ENCODE data around the gene ARID1B. TPM values are rescaled to one million over a fixed set of nuclear protein-coding genes. Genes with fewer than 3 reads are reported as not detected.

Gene ARID1B
- total and polyA plus RNA-seq, 7 donors: 8.4 to 115 (median 69.6) TPM

DNA sequence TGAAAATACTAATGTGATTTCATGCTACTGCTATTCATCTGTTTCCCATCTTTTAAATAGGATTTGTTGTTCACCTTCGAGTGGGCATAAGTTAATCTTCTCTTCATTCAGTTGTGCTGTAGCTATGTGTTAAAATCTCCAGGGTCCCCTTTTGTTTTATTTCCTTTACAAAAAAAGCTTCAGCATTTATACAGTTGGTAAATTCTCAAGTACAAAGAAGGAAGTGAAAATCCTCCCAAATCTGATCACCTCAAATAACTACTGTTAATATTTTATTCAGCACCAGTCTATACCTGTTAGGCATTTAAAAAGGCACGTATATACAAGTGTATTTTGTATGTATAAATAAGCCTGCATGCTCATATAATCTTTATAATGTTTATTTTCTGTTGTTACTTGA lies 294.9 kb downstream of the ARID1B start:
- no peak overlapping the region for H3K4me3 ChIP-seq
- DNase-seq: no peak
- TF ChIP-seq POLR2A (IDR thresholded peaks at IDR 0.05): no peak
- TF ChIP-seq POLR2AphosphoS5 (IDR thresholded peaks at IDR 0.05): no peak
- no peak for TF ChIP-seq EP300 (IDR thresholded peaks at IDR 0.05)
- TF ChIP-seq CTCF (IDR thresholded peaks at IDR 0.05): no peak
- intact Hi-C loops (cut with DNase I): no loop called here
- WGBS, 2 donors: 75 to 86% methylated on average over 2 of the region's 2 CpGs
- H3K9me3 ChIP-seq: no peaks in the 10 kb centered on the region
- no peaks in the 10 kb centered on the region for H3K36me3 ChIP-seq
- no peaks in the 10 kb centered on the region for H3K27me3 ChIP-seq
- no peak overlapping the region for H3K27ac ChIP-seq
- peaks cover 0 to 63% (median 47%) of the 10 kb centered on the region in 4 donors for H3K4me1 ChIP-seq

DNA sequence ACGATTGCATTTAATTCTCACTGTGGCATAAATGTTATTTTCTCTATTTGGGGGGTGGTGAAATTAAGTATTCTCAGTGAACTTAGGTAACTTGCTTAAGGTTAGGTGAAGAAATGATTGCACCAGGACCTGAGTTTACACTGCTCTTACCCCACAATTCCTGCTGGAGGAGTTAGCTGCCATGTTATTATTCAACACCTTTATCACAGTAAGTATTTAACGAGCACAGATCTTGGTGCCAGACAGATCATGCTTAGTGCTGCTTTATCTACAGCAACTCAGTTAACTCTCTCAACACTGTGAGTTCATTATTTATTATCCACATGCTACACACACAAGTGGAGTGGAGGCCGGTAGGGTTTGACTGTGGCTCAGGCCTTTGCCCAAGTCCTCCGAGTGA lies 296.4 kb downstream of the ARID1B start:
- no peak for DNase-seq
- intact Hi-C loops (cut with DNase I): no loop called here
- TF ChIP-seq CTCF (IDR thresholded peaks at IDR 0.05): no peak
- TF ChIP-seq POLR2AphosphoS5 (IDR thresholded peaks at IDR 0.05): no peak
- TF ChIP-seq POLR2A (IDR thresholded peaks at IDR 0.05): no peak
- no peak for TF ChIP-seq EP300 (IDR thresholded peaks at IDR 0.05)
- no peaks in the 10 kb centered on the region for H3K36me3 ChIP-seq
- peaks cover 0 to 54% (median 38%) of the 10 kb centered on the region in 4 donors for H3K4me1 ChIP-seq
- WGBS, 2 donors: 74 to 91% methylated on average over 4 of the region's 4 CpGs
- H3K9me3 ChIP-seq: no peaks in the 10 kb centered on the region
- H3K4me3 ChIP-seq: no peak overlapping the region
- H3K27ac ChIP-seq: no peak overlapping the region
- no peaks in the 10 kb centered on the region for H3K27me3 ChIP-seq

DNA sequence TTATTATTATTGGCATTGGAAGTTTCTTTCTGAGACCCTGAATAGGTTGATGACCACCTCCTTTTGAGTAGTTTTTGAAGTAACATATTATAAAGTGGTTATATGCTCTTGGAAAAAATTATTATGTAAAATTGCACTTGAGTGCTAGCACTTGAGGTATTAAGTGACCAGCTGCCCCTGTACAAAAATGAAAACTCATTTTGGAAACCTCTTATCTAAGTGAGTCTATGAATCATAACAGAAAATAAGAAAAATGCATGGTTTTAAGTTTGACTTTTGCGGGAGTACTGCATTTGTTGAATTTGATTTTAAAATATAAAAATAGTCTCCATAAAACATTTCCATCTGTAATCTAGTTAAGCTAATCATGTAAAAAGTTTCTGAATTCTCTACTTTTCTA lies 297.8 kb downstream of the ARID1B start:
- H3K4me1 ChIP-seq: peaks cover 0 to 44% (median 26%) of the 10 kb centered on the region in 4 donors
- TF ChIP-seq EP300 (IDR thresholded peaks at IDR 0.05) (no peak), POLR2A (IDR thresholded peaks at IDR 0.05) (no peak), CTCF (IDR thresholded peaks at IDR 0.05) (no peak), POLR2AphosphoS5 (IDR thresholded peaks at IDR 0.05) (no peak)
- no peak overlapping the region for H3K4me3 ChIP-seq
- H3K9me3 ChIP-seq: no peaks in the 10 kb centered on the region
- H3K27ac ChIP-seq: no peak overlapping the region
- no peaks in the 10 kb centered on the region for H3K27me3 ChIP-seq
- DNase-seq: no peak
- WGBS, 2 donors: 93 to 97% methylated on average over 1 of the region's 1 CpG
- no peaks in the 10 kb centered on the region for H3K36me3 ChIP-seq
- intact Hi-C loops (cut with DNase I): no loop called here

DNA sequence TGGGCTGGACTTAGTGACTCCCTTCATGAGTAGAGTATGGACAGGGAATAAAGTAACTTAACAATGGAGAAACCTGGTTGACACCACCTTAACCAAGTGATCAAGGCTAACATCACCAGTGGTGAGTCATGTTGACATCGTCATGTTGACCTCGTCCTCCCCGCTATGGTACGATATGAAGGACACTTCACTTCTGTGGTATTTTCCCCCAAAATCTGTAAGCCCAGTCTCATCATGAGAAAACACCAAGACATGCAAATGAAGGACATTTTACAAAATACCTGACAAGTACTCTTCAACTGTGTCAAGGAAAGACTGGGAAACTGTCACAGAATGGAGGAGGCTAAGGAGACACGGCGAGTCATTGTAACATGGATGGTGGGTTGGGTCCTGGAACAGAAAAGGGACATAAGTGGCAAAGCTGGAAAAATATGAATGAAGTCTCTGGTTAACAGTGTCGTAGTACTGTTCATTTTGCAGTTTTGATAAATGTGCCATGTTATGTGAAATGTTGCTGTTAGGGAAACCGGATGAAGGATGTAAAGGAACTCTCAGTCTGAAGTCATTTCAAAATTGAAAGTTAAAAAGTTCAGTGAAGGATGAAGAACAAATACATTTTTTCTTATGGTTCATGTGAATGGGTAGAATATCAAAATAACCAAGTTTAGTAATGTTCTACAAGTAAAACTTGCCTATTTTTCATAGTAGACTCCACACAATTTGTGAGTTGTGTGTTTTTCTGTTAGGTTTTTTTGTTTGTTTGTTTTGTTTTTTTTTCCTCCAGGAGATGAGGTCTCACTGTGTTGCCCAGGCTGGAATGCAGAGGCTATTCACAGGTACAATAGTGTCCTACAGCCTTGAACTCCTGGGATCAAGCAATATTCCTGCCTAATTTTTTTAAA lies 298.6 kb downstream of the ARID1B start:
- H3K4me1 ChIP-seq: peaks cover 0 to 35% (median 19%) of the 10 kb centered on the region in 4 donors
- no peak for TF ChIP-seq EP300 (IDR thresholded peaks at IDR 0.05)
- TF ChIP-seq CTCF (IDR thresholded peaks at IDR 0.05): no peak
- TF ChIP-seq POLR2AphosphoS5 (IDR thresholded peaks at IDR 0.05): no peak
- TF ChIP-seq POLR2A (IDR thresholded peaks at IDR 0.05): no peak

More for the DNA sequence above, 298.6 kb downstream of the ARID1B start:
- WGBS, 2 donors: 79 to 93% methylated on average over 8 of the region's 8 CpGs
- intact Hi-C loops (cut with DNase I): no loop called here
- no peak for DNase-seq
- Histone ChIP-seq H3K27ac (no peak overlapping the region), H3K36me3 (no peaks in the 10 kb centered on the region), H3K9me3 (no peaks in the 10 kb centered on the region), H3K4me3 (no peak overlapping the region), H3K27me3 (no peaks in the 10 kb centered on the region)
